IPS-15b (cell line): ENCODE data around the gene CCDC86.

Source experiments
- H3K27me3 ChIP-seq: one replicate; pipeline ENCODE4 v1.6.1; 2013; ENCODE audit warnings: low read length; ENCODE audit not compliant: control insufficient read depth, insufficient read depth
- H3K36me3 ChIP-seq: one replicate; pipeline ENCODE4 v1.6.1; 2013; ENCODE audit warnings: low read length; ENCODE audit not compliant: control insufficient read depth, insufficient read depth
- H3K4me1 ChIP-seq: one replicate; pipeline ENCODE4 v1.6.1; 2013; ENCODE audit warnings: mild to moderate bottlenecking, low read length; ENCODE audit not compliant: control insufficient read depth, insufficient read depth
- H3K4me3 ChIP-seq: one replicate; pipeline ENCODE4 v1.5.1; 2013; ENCODE audit warnings: low read depth, low read length
- H3K9ac ChIP-seq: one replicate; pipeline ENCODE4 v1.6.1; 2013; ENCODE audit warnings: low read depth, mild to moderate bottlenecking, low read length
- H3K9me3 ChIP-seq: one replicate; pipeline ENCODE4 v1.6.1; 2013; ENCODE audit warnings: mild to moderate bottlenecking, low read length; ENCODE audit not compliant: control insufficient read depth, insufficient read depth

CCDC86 gene

GRCh38 chr11:60897496-60897895 is 55.6 kb downstream of the CCDC86 start:
- no peak overlapping the region for H3K4me3 ChIP-seq
- H3K4me1 ChIP-seq = no peaks in the 10 kb centered on the region
- H3K9me3 ChIP-seq = no peaks in the 10 kb centered on the region
- peaks cover 60% of the 10 kb centered on the region for H3K36me3 ChIP-seq
- no peaks in the 10 kb centered on the region for H3K27me3 ChIP-seq
- no peak overlapping the region for H3K9ac ChIP-seq

- peaks cover 67% of the 10 kb centered on the region for H3K36me3 ChIP-seq
- no peak overlapping the region for H3K4me3 ChIP-seq
- no peaks in the 10 kb centered on the region for H3K9me3 ChIP-seq
- no peaks in the 10 kb centered on the region for H3K27me3 ChIP-seq
- no peak overlapping the region for H3K9ac ChIP-seq
- no peaks in the 10 kb centered on the region for H3K4me1 ChIP-seq
These were observed 57.4 kb downstream of the CCDC86 start for GRCh38 chr11:60899046-60899936.

- Histone ChIP-seq H3K27me3 (no peaks in the 10 kb centered on the region), H3K9me3 (no peaks in the 10 kb centered on the region), H3K36me3 (peaks cover 63% of the 10 kb centered on the region)
These were observed 58.1 kb downstream of the CCDC86 start for GRCh38 chr11:60899977-60900376.

More at GRCh38 chr11:60899977-60900376, 58.1 kb downstream of the CCDC86 start:
- H3K4me1 ChIP-seq = peaks cover 3% of the 10 kb centered on the region
- no peak overlapping the region for H3K9ac ChIP-seq
- H3K4me3 ChIP-seq = no peak overlapping the region
